Mesothelial cell of epicardium (in vitro differentiated cells): ENCODE measurements around the gene HNRNPUL1. TPM values are rescaled to one million over a fixed set of nuclear protein-coding genes. Genes with fewer than 3 reads are reported as not detected.

Experiments
- DNase-seq, 2 experiments: peaks; one replicate each; pipeline ENCODE4 v3.0.0; 2021; ENCODE audit warnings: low spot score in 2 of 2; ENCODE audit not compliant: unreplicated experiment in 2 of 2
- H3K27ac Mint-ChIP-seq: 2 replicates; pipeline ENCODE4 v1.8.0; 2021; ENCODE audit warnings: mixed read lengths
- H3K27me3 Mint-ChIP-seq: 2 replicates; pipeline ENCODE4 v1.8.0; 2021; ENCODE audit warnings: low read depth, mixed read lengths
- H3K36me3 Mint-ChIP-seq: 2 replicates; pipeline ENCODE4 v1.8.0; 2021; ENCODE audit warnings: mixed read lengths
- H3K4me1 Mint-ChIP-seq: 2 replicates; pipeline ENCODE4 v1.8.0; 2021; ENCODE audit warnings: mixed read lengths
- H3K4me3 Mint-ChIP-seq: 2 replicates; pipeline ENCODE4 v1.8.0; 2021; ENCODE audit warnings: mild to moderate bottlenecking, moderate library complexity, mixed read lengths
- H3K9me3 Mint-ChIP-seq: 2 replicates; pipeline ENCODE4 v1.8.0; 2021; ENCODE audit warnings: mixed read lengths
- CTCF ChIP-seq: fragments of 200-600 bp; sonication (generic); IDR thresholded peaks from one replicate; pipeline ENCODE4 v1.5.0; 2021; ENCODE audit warnings: antibody characterized with exemption; ENCODE audit not compliant: unreplicated experiment
- total RNA-seq: library from RNA; stranded (reverse); gene quantifications from 3 replicates; pipeline ENCODE4 v1.2.1, GENCODE V29; 2021

HNRNPUL1 gene
- total RNA-seq, 1 donor from 2014 or later = 246 TPM

- H3K9me3 Mint-ChIP-seq = peaks cover 5% of the 10 kb centered on the region
- H3K27ac Mint-ChIP-seq = peak overlapping the region; percentile 47
- H3K27me3 Mint-ChIP-seq = peaks cover 4% of the 10 kb centered on the region
- H3K4me1 Mint-ChIP-seq = peaks cover 37% of the 10 kb centered on the region
- no peak for TF ChIP-seq CTCF
- H3K4me3 Mint-ChIP-seq = no peak overlapping the region
- DNase-seq = no peak
- H3K36me3 Mint-ChIP-seq = peaks cover 26% of the 10 kb centered on the region
These were observed 57.0 kb downstream of the HNRNPUL1 start for GRCh38 chr19:41321204-41321599.

- peaks cover 40% of the 10 kb centered on the region for H3K4me1 Mint-ChIP-seq
- no peak overlapping the region for H3K4me3 Mint-ChIP-seq
- TF ChIP-seq CTCF = no peak
- peaks cover 21% of the 10 kb centered on the region for H3K36me3 Mint-ChIP-seq
- peak overlapping the region; percentile 95 for H3K27ac Mint-ChIP-seq
- peaks cover 6% of the 10 kb centered on the region for H3K27me3 Mint-ChIP-seq
- no peak for DNase-seq
- H3K9me3 Mint-ChIP-seq = peaks cover 3% of the 10 kb centered on the region
These were observed 57.6 kb downstream of the HNRNPUL1 start for GRCh38 chr19:41321600-41322270.

- no peak for TF ChIP-seq CTCF
These were observed 58.3 kb downstream of the HNRNPUL1 start for GRCh38 chr19:41322451-41322850.

GRCh38 chr19:41323023-41323422, 58.9 kb downstream of the HNRNPUL1 start:
- H3K4me1 Mint-ChIP-seq = peaks cover 45% of the 10 kb centered on the region
- H3K27me3 Mint-ChIP-seq = peaks cover 6% of the 10 kb centered on the region
- H3K27ac Mint-ChIP-seq = peak overlapping the region; percentile 95
- peaks cover 10% of the 10 kb centered on the region for H3K36me3 Mint-ChIP-seq
- no peaks in the 10 kb centered on the region for H3K9me3 Mint-ChIP-seq
- peak overlapping the region; percentile 14 for H3K4me3 Mint-ChIP-seq
- TF ChIP-seq CTCF = no peak
- no peak for DNase-seq

More at GRCh38 chr19:41322451-41322850, 58.3 kb downstream of the HNRNPUL1 start:
- DNase-seq = no peak
- Mint-ChIP-seq H3K36me3 (peaks cover 14% of the 10 kb centered on the region), H3K4me3 (no peak overlapping the region), H3K9me3 (no peaks in the 10 kb centered on the region), H3K27me3 (peaks cover 6% of the 10 kb centered on the region), H3K4me1 (peaks cover 44% of the 10 kb centered on the region), H3K27ac (peak overlapping the region; percentile 95)

GRCh38 chr19:41323430-41324125, 59.4 kb downstream of the HNRNPUL1 start:
- TF ChIP-seq CTCF = no peak
- Mint-ChIP-seq H3K36me3 (peaks cover 6% of the 10 kb centered on the region), H3K27me3 (peaks cover 6% of the 10 kb centered on the region), H3K4me1 (peaks cover 49% of the 10 kb centered on the region), H3K4me3 (peak overlapping the region; percentile 15), H3K9me3 (no peaks in the 10 kb centered on the region), H3K27ac (peak overlapping the region; percentile 95)
- DNase-seq = no peak
